Hepatic stellate cell (primary cell): ENCODE measurements around the gene PLEKHA7.

Source experiments
- DNase-seq: peaks from one replicate; pipeline ENCODE4 v3.0.0; 2011; ENCODE audit warnings: low spot score

PLEKHA7 gene

DNA sequence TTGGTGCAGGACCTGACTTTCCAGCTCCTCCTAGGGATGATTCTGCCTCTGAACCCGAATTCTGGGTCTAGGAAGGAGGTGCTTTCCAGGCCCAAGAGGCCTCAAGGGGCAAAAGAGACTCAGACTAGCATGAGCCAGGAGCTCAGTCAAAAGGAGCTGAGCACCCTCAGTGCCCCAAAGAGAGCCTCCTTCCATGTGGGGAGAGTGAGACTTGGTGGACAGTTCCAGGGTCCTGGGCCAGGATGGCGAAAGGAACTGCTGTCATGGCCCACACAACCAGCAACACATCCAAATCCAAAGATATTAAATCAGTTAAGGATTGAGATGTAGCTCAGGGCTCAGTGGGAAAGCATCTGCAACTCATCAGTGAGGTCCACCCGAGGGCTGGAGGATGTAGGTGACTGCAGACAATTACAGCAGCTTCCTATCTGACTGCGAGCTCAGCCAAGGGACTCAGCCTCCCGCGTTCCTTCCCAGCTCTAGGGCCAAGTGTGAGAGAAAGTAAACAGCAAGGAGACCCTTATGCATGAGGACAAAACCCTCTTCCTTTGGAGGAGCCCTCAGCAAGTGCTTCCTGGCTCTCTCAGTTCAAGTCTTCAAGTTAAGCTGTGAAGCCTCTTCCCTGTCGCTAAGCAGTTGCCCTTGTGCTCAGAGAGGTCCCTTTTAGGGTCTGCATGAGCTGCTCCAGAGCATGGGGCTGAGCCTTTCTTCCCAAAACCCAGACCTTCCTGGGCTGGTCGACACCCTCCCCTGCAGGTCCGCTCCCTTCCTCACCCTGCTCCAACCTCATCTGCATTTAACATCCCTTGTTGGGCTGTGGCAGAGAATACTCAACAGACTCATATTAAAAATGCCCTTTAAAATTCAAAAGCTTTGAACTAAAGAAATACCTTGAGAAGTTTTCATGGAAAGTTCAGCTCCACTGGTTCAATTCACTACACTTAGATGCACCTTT lies 240.0 kb downstream of the PLEKHA7 start:
- no peak for DNase-seq

DNA sequence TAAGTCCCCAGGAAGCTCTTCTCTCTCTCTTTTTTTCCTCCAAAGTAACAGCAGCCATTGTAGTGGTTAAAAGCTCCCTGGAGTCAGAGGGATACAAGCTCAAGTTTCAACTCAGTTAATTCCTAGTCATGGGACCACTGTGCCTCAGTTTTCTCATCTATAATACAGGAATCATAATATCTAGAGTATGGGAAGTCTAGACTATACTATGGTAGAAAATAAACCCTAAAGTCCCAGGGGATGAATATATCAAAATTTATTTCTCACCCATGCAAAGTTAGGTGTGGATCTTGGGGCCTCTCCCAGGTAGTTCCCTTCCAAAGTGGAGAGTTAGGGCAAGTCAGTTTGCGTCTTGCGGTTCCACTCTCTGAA lies 242.1 kb downstream of the PLEKHA7 start:
- DNase-seq: no peak

DNA sequence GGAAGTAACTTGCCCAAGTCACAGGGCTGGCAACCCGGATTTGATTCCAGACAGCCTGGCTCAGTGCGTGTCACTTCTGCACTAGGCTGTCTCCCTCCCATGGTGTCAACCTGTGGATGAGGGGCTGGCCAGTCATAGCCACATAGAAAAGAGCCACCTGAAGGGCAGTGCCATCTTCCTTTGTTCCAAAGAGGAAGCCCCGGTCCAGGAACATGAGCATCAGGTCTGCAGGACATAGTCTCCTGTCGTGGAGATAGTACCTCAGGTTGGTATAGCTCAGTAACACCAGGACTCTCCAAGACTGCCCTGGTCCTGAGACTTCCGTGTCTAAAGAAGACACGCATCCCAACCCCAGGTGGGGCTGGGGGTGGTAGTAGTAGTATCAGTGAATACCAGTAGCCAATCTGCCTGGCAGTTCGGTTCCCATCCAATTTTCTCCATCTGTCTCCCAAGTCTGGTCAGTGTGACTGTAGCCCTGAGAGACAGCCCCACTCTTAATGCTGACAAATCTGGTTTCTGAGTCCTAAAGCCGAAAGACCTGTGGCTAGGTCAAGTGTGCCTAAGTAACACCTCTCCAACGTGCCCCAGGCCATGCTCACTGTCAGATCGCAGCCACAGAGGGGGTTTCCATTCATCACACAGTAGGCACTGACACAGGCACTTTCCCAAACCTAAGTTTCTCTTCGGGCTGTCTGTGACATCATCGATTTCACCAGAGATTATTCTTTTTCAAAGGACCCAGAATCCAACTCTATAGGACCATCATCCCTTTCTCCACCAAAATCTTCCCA lies 242.7 kb downstream of the PLEKHA7 start:
- no peak for DNase-seq

DNA sequence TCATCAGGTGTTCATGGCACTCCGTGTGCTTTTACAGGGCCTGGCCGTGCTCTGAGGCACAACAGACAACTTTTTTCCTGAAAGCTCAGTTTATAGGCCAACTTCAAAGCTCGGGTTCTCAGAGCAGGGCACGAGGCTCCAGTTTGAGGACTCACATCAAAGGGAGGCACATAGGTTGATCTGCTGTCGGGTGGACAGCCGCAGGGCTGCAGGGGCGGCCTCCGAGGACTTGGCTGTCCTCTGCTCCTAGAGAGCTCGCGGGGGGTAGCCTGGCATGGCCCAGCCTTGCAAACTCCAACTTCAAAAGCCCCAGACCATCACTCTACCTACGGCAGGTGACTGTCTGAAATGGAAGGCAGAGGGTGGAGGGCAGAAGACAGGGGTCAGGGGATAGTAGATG lies 244.2 kb downstream of the PLEKHA7 start:
- DNase-seq: no peak

DNA sequence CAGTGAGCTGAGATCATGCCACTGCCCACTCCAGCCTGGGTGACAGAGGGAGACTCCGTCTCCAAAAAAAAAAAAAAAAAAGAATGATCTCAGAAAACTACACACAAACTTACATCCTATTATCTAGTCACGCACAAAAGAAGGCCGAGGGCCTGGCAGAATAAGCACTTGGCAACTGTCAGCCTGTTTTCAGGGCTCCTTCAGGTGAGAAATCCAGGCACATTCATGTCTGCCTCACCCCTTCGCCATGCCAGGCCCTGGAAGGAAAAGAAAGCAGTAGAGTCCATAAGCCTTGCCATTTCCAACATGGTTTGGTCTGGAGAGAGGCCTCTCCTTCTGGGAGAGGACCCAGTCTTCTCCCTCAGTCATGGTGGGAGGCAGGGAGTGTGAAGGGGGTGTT lies 244.8 kb downstream of the PLEKHA7 start:
- DNase-seq: no peak

DNA sequence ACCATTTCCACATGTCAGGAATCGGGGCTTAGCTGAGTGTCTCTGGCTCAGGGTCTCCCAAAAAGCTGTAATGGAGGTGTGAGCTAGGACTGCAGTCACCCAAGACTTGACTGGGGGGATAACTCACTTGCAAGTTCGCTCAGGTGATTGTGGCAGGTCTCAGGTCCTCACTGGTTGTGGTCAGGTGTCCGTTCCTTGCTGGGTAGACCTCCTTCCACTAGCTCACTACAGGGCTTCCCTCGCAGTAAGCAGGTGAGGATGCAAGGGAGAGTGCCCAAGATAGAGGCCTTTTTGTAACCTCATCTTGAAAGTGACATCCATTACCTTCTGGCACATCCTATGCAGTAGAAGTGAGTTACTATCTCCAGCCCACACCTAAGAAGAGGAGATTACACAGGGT lies 246.3 kb downstream of the PLEKHA7 start:
- no peak for DNase-seq

DNA sequence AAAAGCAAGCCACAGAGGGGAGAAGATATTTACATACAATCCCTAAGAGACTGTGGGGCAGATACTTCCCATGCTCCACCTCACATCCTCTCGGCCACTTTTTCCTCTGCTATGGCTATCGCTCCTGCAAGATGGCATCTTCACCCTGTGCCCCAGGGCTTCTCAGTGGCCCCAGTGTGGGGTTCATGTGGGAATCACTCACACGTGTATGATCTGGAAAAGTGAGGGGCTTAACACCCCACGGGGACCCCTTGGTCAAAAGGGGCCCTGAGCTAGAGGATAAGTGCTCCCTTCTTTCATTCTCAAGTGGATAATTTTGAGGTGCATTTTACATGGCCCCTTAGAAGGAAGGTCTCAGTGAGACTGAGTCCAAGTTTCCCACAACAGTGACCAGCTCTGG lies 247.1 kb downstream of the PLEKHA7 start:
- no peak for DNase-seq

DNA sequence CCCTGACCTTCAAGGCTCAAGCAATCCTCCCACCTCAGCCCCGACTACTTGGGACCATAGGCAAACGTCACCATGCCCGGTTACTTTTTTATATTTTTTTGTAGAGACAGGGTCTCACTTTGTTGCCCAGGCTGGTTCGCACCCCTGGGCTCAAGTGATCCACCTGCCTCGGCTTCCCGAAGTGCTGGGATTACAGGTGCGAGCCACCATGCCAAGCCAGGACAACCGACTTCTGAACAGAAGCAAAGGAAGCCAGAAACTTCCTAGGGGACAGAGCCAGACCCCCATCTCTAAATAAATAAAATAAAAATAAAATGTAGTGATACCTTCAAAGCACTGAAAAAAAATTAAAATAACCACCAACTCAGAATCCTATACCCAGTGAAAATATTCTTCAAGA lies 249.3 kb downstream of the PLEKHA7 start:
- DNase-seq: no peak

DNA sequence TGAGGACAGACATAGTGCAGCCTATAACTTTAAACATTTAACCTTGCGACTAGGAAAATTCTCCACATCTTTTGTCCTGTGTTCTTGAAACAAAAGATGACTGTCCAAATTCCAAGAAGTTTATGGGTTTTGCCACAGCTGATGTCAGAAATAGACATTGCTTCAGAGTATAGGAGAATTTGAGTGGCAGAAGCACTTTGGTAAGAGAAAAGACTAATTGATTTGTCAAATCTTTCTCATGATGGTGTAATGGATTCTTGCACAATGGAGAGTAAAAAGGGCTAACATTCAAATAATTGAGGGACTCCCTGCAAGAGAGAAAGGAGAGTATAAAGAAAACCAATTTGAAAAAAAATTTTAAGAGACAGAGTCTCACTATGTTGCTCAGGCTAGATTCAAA lies 250.5 kb downstream of the PLEKHA7 start:
- DNase-seq: no peak

DNA sequence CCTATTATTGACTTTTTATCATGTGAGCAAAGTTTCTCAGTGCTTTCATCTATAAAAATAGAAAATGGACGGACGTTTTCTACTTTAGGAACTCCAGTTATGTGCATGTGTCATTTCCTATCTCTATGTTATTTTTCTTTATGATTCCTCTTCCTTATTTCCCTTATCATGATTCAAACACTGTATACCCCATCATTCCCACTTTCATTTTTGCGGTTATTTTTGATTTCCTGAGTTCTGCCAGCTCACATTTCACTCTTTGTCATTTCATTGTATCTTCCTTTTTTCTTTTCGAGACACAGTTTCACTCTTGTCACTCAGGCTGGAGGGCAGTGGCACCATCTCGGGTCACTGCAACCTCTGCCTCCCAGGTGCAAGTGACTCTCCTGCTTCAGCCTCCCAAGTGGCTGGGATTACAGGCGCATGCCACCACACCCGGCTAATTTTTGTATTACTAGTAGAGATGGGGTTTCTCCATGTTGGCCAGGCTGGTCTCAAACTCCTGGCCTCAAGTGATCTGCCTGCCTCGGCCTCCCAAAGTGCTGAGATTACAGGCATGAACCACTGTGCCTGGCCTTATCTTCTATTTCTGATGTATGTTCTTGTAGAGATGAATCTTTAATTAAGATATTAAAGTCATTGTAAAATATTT lies 254.2 kb downstream of the PLEKHA7 start:
- DNase-seq: no peak

DNA sequence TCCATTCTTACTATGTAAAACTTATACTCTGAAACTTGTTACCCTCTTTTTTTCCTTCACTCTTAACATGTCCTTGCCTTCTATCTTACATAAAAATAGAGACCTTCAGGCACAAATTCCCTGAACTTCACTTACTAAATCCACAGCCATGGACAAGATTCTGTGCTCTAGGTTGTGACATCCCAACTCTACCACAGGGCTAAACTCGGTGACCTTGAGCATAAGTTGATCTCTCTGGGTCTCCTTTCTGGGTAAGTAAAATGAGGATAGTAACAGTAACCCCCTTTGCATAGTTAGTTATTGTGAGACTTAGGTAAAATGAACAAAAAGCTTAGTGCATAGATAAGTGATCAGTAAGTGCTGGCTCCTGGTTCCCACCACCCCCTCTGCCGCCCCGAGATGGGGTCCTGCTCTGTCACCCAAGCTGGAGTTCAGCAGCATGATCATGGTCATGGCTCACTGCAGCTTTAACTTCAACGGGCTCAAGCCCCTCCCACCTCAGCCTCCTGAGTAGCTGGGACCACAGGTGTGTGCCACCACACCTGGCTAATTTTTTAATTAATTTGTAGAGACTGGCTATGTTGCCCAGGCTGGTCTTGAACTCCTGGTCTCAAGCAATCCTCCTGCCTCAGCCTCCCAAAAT lies 255.7 kb downstream of the PLEKHA7 start:
- DNase-seq: no peak

DNA sequence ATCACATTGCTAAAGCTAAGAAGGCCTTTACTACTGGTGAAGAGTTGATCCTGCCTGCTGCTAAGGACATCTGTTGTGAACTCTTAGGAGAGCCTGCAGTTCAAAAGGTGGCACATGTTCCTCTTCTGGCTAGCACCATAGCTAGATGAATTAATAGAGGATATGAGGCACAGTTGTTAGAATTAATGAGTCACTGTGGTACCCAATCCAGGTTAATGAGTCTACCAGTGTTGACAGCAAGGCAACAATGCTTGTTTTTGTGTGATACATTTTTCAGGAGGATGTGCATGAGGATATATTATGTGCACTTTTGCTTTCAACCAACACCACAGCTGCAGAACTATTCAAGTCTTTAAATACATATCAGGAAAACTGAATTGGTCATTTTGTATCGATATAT lies 263.8 kb downstream of the PLEKHA7 start:
- DNase-seq: no peak

DNA sequence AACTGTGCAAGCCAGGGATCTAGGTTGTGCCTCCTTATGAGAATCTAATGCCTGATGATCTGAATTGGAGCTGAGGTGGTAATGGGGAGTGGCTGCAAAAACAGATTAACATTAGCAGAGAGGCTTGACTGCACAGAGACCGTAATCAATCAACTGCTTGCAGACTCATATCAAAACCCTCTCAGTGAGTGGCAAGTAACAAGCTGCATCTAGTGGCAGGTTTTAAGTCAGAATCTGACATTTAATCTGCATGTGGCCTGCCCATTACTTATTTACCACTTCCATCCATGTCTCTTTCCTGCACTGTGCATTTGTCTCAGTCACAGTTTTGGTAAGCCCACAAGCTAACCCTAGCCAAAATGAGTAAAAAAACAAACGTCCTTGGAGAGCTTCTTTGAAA lies 264.5 kb downstream of the PLEKHA7 start:
- no peak for DNase-seq

DNA sequence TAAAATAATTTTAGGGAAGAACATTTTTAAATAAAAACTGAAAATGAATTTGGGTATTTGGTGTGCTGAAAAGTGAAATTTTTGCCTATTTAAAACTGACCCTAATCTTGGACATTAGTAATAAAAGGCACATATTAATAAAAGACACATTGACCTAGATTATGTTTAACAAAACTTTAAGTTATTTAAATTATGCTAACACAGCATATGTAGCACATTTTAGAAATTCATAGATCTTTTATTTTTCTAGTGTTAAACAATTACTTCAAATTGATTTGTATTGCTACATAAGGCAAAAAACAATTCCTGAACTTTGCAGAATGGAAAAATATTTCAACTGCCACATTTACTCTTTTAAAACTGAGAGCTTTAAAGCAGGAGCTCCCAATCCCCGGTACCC lies 265.1 kb downstream of the PLEKHA7 start:
- no peak for DNase-seq

DNA sequence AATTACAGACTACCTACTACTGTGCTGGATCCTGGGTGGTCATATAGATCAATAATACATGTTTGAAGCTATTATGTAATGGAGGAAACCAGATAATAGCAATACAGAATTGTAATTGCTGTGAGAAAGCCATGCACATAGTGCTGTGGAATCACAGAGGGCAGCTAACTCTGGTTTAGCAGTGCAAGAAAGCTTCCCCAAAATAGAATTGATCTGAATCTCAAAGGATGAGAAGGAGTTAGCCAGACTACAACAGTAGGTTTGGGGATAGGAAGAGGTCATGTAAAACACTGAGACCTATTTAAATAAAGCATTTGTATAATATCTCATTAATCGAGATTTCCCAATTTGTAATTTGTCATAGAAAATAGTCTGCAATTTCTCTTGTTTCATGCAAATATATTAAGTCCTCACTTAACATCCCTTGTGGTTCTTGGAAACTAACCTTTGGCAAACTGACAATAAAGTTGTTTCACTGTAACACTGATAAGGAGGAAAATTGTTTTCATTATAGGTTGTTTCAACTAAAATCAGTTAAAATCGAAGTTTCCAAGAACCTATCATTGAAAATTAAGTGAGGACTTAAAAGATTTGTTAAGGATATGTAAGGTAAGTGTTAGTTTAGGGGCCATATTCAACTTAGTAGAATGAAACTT lies 268.1 kb downstream of the PLEKHA7 start:
- no peak for DNase-seq

DNA sequence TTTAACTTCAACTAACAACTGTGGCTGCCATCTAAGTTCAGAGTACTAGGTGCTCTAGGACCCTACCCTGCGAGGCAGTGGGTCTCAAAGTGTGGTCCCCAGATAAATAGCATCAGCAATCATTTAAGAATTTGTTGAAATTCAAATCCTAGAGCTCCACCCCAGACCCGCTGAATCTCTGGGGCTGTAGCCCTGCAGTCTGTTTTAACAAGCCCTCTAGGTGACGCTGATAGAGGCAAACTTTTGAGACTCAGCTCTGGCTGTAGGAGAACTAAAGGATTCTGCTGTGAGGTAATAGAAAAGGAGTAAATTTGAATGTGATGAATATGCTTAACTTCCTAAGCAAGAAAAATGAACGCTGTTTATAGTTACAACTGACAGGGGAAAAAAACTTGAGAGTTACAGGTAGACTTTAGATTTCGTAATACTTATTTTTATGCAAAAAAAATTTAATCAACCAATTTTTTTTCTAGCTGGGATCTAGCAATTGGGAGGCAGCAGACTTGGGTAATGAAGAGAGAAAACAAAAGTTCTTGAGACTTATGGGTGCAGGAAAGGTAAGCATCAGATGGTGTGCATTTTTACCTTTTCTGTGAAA lies 270.0 kb downstream of the PLEKHA7 start:
- DNase-seq: no peak

DNA sequence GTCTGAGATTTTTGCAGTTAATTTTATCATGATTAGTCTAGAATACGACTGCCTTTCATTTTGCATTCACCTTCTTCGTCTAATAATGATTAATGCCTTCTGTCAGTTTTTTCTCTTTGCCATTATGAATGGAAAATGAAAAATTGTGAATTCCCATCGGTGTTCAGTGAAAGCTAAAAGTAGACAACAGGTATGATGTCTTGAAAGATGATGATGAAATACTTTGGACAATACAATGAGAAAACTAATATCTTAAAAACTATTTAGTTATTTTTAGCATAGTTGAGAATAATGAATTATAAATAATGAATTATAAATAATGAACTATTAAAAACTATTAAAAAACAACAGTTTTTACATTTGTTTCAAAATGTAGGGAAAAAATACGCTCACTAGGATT lies 270.7 kb downstream of the PLEKHA7 start:
- DNase-seq: no peak

DNA sequence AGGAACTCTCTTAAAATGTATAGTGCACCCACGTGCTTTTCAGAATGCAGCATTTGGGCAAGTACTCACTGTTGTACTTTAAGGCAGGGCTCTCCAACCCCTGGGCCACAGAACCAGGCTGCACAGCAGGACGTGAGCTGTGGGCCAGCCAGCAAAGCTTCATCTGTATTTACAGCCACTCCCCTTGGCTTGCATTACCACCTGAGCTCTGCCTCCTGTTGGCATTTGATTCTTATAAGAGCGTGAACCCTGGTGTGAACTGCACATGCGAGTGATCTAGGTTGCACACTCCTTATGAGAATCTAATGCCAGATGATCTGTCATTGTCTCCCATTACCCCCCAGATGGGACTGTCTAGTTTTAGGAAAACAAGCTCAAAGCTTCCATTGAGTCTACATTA lies 272.7 kb downstream of the PLEKHA7 start:
- DNase-seq: no peak

DNA sequence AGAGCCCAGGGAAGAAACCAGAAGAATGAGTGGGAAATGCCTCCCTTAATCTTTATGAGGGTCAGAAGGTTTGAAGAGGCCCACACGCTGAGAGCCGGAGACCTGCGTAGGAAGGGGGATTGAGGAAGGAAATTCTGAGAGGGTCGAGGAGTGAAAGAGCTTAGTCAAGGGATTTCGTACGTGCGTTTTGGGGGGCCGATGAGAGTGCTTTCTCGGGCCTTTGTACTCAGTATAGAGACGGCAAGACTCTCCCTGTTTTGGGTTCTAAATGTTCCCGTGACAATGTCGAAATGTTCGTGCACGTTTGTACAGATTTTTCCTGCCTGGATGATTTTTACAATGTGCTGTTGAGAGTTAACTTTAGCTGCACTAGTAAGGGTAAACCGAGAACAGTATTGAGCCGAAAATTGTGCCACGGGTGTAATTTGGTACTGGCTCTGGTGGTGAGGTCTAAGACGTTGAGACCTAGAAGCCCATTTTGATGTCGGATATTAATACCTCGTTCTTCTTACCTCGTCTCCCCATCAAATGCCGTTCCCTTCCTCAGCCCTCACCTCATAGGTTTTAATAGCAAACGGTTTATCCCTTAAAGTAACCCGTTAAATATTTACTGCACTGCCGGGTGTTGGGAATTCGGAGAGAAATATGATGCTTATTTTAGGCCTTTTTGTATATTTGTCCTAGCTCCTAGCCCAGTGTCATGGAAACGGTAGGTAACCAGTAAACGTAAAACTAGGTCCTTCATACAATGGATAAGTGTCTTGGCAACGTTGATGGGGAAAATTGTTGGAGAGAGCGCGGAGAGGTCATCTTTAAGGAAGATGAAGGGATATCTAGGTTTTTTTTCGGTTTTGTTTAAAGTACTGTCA lies 275.0 kb downstream of the PLEKHA7 start:
- DNase-seq: peak; percentile 28

DNA sequence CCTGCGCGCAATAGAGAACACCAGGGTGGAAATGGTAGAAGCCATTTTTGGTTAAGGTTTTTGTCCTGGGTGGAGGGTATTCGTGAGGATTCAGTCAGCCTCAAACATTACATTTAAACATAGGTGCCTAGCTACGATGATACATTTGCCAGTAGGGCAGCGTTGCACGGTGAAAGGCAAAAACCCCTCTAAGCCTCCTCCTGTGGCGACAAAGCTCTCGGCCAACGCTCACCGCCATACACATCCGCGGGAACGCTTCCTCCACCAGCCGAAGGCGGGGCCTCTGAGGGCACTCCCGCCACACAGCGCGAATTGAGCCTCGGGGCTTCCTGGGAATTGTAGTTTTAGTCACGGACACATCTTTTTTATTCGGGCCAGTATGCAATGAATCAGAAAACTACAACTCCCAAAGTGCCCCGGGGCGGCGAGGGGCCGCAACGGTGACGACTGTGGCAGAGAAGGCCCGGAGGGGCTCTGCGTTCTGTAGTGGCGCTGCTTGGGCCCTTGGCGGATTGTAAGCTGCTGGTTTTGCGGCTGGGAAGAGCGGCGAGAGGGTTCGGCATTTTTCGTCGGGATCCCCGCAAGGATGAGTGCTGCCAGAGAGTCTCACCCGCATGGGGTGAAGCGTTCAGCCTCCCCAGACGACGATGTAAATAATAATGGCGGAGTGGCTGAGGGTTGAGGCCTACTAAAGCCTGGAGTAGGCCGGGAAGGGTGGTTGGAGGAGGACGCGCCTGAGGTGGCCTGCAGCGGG lies 275.8 kb downstream of the PLEKHA7 start, which contains the start of gene C11orf58:
TSS of gene C11orf58 (plus strand) at position 455 of the 754 bp plus-strand sequence. CDS start at position 587, 132 bp downstream.
- DNase-seq: peak; percentile 81
